Activated naive CD4-positive, alpha-beta T cell treated with Interleukin-2 at 50 U/mL for 16 hours (primary cell): ENCODE data around the gene RAPGEF6.
A peak's percentile ranks its signal among the peaks of the same experiment; 100 is the strongest.
"Not testable (repeated sequence)": the region's sequence is repeated elsewhere in the genome, so short reads cannot be mapped to it uniquely, and the experiment has no call there.

ENCODE experiments used
- DNase-seq: peaks from one replicate; pipeline ENCODE4 v3.0.0-alpha.2; 2020

The RAPGEF6 gene, protein sequence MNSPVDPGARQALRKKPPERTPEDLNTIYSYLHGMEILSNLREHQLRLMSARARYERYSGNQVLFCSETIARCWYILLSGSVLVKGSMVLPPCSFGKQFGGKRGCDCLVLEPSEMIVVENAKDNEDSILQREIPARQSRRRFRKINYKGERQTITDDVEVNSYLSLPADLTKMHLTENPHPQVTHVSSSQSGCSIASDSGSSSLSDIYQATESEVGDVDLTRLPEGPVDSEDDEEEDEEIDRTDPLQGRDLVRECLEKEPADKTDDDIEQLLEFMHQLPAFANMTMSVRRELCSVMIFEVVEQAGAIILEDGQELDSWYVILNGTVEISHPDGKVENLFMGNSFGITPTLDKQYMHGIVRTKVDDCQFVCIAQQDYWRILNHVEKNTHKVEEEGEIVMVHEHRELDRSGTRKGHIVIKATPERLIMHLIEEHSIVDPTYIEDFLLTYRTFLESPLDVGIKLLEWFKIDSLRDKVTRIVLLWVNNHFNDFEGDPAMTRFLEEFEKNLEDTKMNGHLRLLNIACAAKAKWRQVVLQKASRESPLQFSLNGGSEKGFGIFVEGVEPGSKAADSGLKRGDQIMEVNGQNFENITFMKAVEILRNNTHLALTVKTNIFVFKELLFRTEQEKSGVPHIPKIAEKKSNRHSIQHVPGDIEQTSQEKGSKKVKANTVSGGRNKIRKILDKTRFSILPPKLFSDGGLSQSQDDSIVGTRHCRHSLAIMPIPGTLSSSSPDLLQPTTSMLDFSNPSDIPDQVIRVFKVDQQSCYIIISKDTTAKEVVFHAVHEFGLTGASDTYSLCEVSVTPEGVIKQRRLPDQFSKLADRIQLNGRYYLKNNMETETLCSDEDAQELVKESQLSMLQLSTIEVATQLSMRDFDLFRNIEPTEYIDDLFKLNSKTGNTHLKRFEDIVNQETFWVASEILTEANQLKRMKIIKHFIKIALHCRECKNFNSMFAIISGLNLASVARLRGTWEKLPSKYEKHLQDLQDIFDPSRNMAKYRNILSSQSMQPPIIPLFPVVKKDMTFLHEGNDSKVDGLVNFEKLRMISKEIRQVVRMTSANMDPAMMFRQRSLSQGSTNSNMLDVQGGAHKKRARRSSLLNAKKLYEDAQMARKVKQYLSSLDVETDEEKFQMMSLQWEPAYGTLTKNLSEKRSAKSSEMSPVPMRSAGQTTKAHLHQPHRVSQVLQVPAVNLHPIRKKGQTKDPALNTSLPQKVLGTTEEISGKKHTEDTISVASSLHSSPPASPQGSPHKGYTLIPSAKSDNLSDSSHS (N-terminal part only)

GRCh38 chr5:131634996-131635683, at the start of gene RAPGEF6:
Gene RAPGEF6 (minus strand): TSS chr5:131635229. CDS start chr5:131635030, 199 bp downstream.
- peak; percentile 96 for DNase-seq

- DNase-seq = no peak
Observed at GRCh38 chr5:131684595-131684994, 49.6 kb upstream of the RAPGEF6 start.

DNA sequence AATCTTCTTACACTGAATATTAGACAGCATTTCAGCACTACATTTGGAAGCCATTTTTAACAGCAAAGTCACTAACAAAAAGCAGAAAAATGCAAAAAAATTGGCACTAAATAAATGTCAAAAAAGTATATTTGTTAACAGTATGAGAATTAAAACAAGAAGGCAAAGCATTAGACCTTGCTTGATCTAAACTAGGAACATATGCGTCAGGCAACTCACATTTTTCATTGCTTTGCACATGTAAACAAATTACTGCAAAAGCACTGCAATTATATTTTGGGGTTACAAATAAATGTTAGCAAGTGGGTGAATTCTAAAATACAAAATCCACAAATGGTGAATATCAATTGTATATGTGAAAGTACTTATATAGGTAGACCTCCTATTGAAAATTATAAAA, 49.0 kb upstream of the RAPGEF6 start:
- DNase-seq = no peak

DNA sequence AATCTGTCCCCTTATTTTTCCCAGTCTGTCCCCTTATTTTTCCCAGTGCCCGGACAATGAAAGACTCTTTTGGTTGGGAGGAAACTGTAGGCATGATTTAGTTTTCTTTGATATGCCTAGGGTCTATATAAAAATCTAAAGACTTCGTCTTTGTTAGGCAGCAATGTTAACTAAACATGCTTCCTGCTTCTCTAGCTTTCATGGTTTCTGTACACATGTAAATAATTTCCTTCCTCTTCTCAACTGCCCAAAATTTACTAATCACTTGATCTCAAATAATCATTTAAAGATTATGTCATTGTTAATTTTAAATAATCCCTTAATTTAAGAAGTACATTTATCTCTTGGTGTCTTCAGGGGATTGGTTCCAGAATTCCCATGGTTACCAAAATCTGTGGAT, 47.8 kb upstream of the RAPGEF6 start:
- DNase-seq = no peak

- DNase-seq = no peak
Observed at GRCh38 chr5:131682175-131682574, 47.1 kb upstream of the RAPGEF6 start.

GRCh38 chr5:131679911-131680310, 44.9 kb upstream of the RAPGEF6 start:
- no peak for DNase-seq

DNA sequence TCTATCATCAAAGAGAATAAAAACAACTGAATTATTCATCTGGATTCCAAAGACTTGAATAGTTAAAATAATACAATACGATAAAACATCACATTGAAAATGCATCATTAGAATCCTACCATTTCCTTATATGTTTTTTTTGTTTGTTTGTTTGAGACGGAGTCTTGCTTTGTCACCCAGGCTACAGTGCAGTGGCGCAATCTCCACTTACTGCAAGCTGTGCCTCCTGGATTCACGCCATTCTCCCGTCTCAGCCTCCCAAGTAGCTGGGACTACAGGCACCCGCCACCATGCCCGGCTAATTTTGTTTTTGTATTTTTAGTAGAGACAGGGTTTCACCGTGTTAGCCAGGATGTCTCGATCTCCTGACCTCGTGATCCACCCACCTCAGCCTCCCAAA, 43.2 kb upstream of the RAPGEF6 start:
- not testable (repeated sequence) for DNase-seq

- DNase-seq = no peak
Observed at GRCh38 chr5:131677115-131677514, 42.1 kb upstream of the RAPGEF6 start.

DNA sequence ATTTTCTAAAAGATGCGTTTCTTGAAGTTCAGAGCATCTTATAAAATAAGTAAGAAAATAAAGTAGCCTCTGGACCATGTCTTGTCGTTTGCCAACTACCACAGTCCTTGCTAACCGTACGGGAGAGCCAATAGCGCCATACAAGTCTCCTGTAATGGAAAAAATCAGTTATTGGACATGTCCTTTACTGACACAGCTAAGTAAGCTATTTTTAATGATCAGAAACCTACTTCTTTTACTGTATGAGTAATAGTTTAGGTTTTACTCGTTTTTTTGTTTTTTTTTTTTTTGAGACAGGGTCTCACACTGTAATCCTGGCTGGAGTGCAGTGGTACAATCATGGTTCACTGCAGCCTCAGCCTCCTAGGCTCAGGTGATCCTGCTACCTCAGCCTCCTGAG, 37.7 kb upstream of the RAPGEF6 start:
- no peak for DNase-seq

GRCh38 chr5:131671994-131672655, 37.1 kb upstream of the RAPGEF6 start:
- no peak for DNase-seq

DNA sequence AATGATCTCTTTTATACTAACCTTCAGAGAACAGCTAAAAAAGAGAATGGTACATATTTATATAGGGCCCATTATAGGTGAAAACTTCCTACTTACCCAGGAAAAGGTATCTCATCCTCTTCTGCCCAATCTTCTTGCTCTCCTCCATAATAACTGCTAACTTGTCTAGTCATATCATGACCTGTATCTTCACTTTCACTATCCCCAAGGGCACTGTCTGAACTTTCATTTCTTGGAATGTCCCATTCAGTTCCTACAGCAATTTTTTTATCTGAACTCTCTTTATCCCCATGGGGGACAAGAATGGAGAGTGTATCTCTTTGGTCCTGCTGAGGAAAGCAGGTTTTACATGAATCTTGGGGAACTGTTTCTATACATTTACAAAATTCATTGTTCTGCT, 36.4 kb upstream of the RAPGEF6 start:
- DNase-seq = no peak

- no peak for DNase-seq
Observed at GRCh38 chr5:131664929-131665328, 29.9 kb upstream of the RAPGEF6 start.

GRCh38 chr5:131661933-131662332, 26.9 kb upstream of the RAPGEF6 start:
- DNase-seq = no peak

DNA sequence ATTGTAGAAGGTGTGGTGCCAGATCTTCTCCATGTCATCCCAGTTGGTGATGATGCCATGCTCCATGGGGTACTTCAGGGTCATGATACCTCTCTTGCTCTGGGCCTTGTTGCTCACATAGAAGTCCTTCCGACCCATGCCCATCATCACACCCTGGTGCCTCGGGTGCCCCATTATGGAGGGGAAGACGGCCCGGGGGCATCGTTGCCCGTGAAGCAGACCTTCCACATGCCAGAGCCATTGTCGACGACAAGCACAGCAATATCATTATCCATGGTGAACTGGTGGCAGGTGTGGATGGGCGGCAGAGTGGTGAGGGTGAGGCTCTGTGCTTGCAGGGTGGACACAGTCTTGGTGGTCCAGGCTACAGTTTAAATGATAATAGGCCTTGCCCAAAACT, 24.8 kb upstream of the RAPGEF6 start:
- no peak for DNase-seq

GRCh38 chr5:131659290-131659689, 24.3 kb upstream of the RAPGEF6 start:
- no peak for DNase-seq

DNA sequence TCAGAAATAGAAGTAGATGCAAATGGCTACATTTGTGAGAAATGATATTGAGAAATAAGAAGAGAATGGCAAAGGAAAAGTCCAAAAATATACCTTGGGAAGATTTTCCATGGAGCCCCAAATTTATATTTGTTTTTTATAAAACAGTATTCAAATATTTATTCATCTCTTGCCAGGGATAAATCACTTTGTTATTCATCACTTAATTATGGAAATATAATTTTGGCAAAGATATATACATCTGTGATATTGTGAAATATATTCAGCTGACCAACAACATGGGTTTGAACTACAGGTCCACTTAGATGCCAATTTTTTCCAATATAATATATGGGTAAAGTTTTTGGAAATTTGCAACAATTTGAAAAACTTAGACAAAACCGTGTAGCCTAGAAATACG, 19.7 kb upstream of the RAPGEF6 start:
- DNase-seq = no peak

- no peak for DNase-seq
Observed at GRCh38 chr5:131654309-131654708, 19.3 kb upstream of the RAPGEF6 start.

DNA sequence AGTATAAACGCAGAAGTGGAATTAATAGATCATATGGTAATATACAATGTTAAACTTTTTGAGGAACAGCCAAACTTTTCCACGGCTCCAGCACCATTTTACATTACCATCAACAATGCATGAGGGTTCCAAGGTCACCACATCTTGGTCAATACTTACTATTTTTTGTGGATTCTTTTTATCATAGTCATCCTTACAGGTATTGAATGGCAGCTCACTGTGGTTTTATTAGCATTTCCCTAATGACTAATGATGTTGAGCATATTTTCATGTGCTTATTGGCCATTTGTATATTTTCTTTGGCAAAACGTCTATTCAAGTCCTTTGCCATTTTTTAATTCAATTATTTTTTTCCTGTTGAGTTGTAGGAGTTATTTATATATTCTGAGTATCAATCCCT, 14.1 kb upstream of the RAPGEF6 start:
- no peak for DNase-seq

DNA sequence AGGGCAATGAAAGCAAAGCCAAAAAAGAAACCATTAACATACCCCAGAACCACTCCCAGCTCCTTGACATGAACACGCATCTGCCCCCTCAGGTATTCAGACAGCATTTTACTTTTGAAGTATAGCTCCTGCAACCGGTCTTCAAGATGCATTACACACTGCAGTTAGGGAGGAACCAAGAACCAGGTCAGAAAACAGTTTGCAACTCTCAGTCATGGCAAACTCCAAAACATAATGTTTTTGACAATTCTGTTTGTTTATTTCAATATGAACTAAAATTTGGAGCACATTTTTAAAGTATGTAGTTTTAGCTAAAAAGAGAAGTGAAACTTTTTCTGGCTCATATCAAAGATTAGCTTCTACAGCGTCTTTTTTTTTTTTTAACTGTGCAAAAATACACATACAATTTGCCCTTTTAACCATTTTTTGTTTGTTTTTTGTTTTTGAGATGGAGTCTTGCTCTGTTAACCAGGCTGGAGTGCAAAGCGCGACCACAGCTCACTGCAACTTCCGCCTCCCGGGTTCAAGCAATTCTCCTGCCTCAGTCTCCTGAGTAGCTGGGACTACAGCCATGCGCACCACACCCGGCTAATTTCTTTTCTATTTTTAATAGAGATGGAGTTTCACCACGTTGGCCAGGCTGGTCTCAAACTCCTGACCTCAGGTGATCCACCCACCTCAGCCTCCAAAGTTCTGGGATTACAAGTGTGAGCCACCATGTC, 12.2 kb upstream of the RAPGEF6 start:
- DNase-seq = no peak

- DNase-seq = no peak
Observed at GRCh38 chr5:131644822-131645221, 9.8 kb upstream of the RAPGEF6 start.

- no peak for DNase-seq
Observed at GRCh38 chr5:131644370-131644769, 9.3 kb upstream of the RAPGEF6 start.
